ENCODE measurements around the gene MPST.

Gene MPST

GRCh38 chr22:37019309-37020191 is at the start of gene MPST, which contains the start of gene TST:
MPST (plus strand) TSS chr22:37019742; CDS start chr22:37019837, 95 bp downstream.
TST (minus strand) TSS chr22:37019447; CDS start chr22:37018732, 715 bp downstream.
- Histone ChIP-seq H3K9me3 (ENCODE audit: control insufficient read depth, low read length) (no peaks in the 10 kb centered on the region), H3K36me3 (ENCODE audit: control insufficient read depth, insufficient read depth, low read length) (no peaks in the 10 kb centered on the region), H3K9ac (no peak within 1 kb of the TSS), H3K27ac (no peak within 1 kb of the TSS), H3K27me3 (ENCODE audit: control insufficient read depth, insufficient read depth, low read length) (no peaks in the 10 kb centered on the region), H3K4me3 (ENCODE audit: low read depth, low read length) (peak within 1 kb of the TSS; percentile 76), H3K4me2 (ENCODE audit: low read length) (peak within 1 kb of the TSS; percentile 92), H3K79me2 (no peaks in the 10 kb centered on the region), H2AFZ (peak within 1 kb of the TSS; percentile 76), H3K4me1 (no peaks in the 10 kb centered on the region)
- TF ChIP-seq, protein P1, sequence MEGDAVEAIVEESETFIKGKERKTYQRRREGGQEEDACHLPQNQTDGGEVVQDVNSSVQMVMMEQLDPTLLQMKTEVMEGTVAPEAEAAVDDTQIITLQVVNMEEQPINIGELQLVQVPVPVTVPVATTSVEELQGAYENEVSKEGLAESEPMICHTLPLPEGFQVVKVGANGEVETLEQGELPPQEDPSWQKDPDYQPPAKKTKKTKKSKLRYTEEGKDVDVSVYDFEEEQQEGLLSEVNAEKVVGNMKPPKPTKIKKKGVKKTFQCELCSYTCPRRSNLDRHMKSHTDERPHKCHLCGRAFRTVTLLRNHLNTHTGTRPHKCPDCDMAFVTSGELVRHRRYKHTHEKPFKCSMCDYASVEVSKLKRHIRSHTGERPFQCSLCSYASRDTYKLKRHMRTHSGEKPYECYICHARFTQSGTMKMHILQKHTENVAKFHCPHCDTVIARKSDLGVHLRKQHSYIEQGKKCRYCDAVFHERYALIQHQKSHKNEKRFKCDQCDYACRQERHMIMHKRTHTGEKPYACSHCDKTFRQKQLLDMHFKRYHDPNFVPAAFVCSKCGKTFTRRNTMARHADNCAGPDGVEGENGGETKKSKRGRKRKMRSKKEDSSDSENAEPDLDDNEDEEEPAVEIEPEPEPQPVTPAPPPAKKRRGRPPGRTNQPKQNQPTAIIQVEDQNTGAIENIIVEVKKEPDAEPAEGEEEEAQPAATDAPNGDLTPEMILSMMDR (IDR thresholded peaks at IDR 0.05) = no peak

DNA sequence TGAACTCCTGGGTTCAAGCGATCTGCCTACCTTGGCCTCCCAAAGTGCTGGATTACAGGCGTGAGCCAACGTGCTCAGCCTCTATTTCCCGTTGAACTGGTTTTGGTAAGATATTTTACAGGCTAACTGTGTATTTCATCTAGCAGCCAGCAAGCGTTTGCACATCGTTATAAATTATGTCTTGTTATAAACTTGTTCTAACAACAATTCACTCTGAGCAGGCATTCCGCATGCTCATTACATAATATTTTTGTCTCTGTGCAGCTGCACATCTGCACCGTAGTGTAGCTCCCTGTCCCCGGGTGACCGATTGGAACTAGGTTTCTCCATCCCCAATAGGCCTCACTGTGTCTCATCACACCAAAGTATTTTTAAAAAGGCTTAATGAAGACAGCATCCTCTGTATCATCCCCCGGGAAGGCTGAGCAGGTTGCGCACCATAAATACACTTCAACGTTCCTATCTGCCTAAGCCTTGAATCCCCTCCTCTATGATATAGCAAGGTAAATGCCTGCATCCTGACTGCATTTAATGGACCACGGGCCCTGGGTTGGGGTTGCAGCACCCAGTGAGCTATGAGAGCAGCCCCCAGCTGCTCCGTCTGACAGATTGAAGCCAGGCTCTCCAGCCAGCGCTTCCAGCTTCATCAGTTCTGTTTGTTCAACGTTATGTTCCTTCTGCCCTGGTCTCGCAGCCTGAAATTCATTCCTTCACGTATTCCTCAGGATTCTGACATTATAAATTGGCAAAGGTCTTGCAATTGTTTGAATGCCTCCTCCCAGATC is 48.0 kb upstream of the MPST start:
- H3K79me2 ChIP-seq = no peaks in the 10 kb centered on the region
- no peak overlapping the region for H3K4me3 ChIP-seq (ENCODE audit: low read depth, low read length)
- no peak overlapping the region for H2AFZ ChIP-seq
- no peaks in the 10 kb centered on the region for H3K27me3 ChIP-seq (ENCODE audit: control insufficient read depth, insufficient read depth, low read length)
- no peaks in the 10 kb centered on the region for H3K4me1 ChIP-seq
- TF ChIP-seq, protein P1 (IDR thresholded peaks at IDR 0.05) = no peak
- H3K36me3 ChIP-seq (ENCODE audit: control insufficient read depth, insufficient read depth, low read length) = no peaks in the 10 kb centered on the region
- no peak overlapping the region for H3K4me2 ChIP-seq (ENCODE audit: low read length)
- H3K9me3 ChIP-seq (ENCODE audit: control insufficient read depth, low read length) = no peaks in the 10 kb centered on the region
- no peak overlapping the region for H3K27ac ChIP-seq
- H3K9ac ChIP-seq = no peak overlapping the region

DNA sequence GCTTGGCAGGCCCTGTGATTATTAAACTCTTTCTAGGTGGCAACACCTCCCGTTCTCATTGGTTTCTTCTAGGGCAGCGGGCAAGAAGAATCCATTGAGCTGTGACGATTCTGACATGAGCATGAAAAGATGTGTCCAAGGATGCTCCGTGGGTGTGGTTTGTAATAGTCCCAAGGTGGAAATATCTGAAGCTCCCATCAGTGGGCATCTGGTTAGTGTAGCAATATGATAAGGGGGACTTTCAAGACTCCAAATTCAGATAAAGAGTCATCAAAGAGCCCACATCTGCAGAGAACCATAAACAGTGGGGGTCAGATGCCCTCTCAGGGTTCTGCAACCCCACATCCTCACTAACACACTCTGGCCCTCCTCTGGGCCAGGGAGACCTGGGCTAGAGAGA is 42.9 kb upstream of the MPST start:
- H3K79me2 ChIP-seq = no peaks in the 10 kb centered on the region
- no peak overlapping the region for H3K27ac ChIP-seq
- no peak overlapping the region for H2AFZ ChIP-seq
- no peak overlapping the region for H3K4me3 ChIP-seq (ENCODE audit: low read depth, low read length)
- no peaks in the 10 kb centered on the region for H3K36me3 ChIP-seq (ENCODE audit: control insufficient read depth, insufficient read depth, low read length)
- H3K4me1 ChIP-seq = no peaks in the 10 kb centered on the region
- TF ChIP-seq, protein P1 (IDR thresholded peaks at IDR 0.05) = no peak
- H3K27me3 ChIP-seq (ENCODE audit: control insufficient read depth, insufficient read depth, low read length) = no peaks in the 10 kb centered on the region
- no peaks in the 10 kb centered on the region for H3K9me3 ChIP-seq (ENCODE audit: control insufficient read depth, low read length)
- no peak overlapping the region for H3K4me2 ChIP-seq (ENCODE audit: low read length)
- H3K9ac ChIP-seq = no peak overlapping the region

DNA sequence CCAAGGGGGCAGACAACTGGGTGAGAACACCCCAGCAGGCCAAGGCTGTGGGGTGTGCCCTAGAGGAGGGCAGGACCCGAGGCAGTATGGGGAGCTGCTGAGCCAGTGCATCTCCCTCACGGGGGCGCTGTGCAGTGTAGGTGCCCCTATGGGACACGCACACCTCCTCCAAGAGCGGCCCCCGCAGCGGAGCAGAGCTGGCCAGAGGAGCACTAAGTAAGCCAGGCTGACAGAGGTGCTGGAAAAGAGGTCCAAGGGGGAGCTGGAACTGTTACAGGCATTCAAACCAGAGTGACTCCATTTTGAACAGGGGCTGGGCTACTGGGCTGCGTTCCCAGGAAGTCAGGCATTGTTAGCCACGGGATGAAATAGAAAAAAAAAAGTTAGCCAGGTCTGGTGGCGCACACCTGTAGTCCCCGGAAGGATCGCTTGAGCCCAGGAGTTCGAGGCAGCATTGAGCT is 42.1 kb upstream of the MPST start:
- Histone ChIP-seq H3K4me3 (ENCODE audit: low read depth, low read length) (peak overlapping the region; percentile 52), H3K4me1 (no peaks in the 10 kb centered on the region), H3K9ac (no peak overlapping the region), H3K9me3 (ENCODE audit: control insufficient read depth, low read length) (no peaks in the 10 kb centered on the region), H3K36me3 (ENCODE audit: control insufficient read depth, insufficient read depth, low read length) (no peaks in the 10 kb centered on the region), H3K27ac (no peak overlapping the region), H3K27me3 (ENCODE audit: control insufficient read depth, insufficient read depth, low read length) (no peaks in the 10 kb centered on the region), H2AFZ (peak overlapping the region; percentile 62), H3K79me2 (no peaks in the 10 kb centered on the region), H3K4me2 (ENCODE audit: low read length) (peak overlapping the region; percentile 68)
- TF ChIP-seq, protein P1 (IDR thresholded peaks at IDR 0.05) = no peak
